ENCODE measurements around the gene XNDC1N. TPM values are rescaled to one million over a fixed set of nuclear protein-coding genes. Genes with fewer than 3 reads are reported as not detected.
"Not testable (repeated sequence)": the region's sequence is repeated elsewhere in the genome, so short reads cannot be mapped to it uniquely, and the experiment has no call there.

XNDC1N gene
- total and polyA plus RNA-seq, 2 of the 4 experiments (the other 2 are of a cell fraction): 2.5 to 8.8 TPM

GRCh38 chr11:71888335-71889010 is 39.9 kb downstream of the XNDC1N start:
- dilution Hi-C loops (cut with HindIII; ENCODE audit: low sequenced_read_pairs, unreplicated experiment); intact Hi-C loops (cut with micrococcal nuclease); H2AFZ ChIP-seq (replicated peaks; ENCODE audit: low read length, poor library complexity): not testable (repeated sequence)

GRCh38 chr11:71885806-71886205 is 42.6 kb downstream of the XNDC1N start:
- H2BK120ac ChIP-seq (ENCODE audit: low read depth, low read length); H3K9me1 ChIP-seq (ENCODE audit: insufficient read depth, low read length); H4K20me1 ChIP-seq (ENCODE audit: insufficient read depth, low read length); H2AFZ ChIP-seq (replicated peaks; ENCODE audit: low read length, poor library complexity); H3K23ac ChIP-seq (ENCODE audit: low read depth, low read length); H2BK15ac ChIP-seq (ENCODE audit: low read depth, low read length); H2AK5ac ChIP-seq (ENCODE audit: low read depth, low read length); H3K27ac ChIP-seq (ENCODE audit: insufficient read depth, low read length); intact Hi-C loops (cut with micrococcal nuclease); H3K4me2 ChIP-seq (ENCODE audit: low read depth, low read length); H3K9me3 ChIP-seq (ENCODE audit: control insufficient read depth, insufficient read depth, low read length); H3K27me3 ChIP-seq (ENCODE audit: control insufficient read depth, insufficient read depth, low read length); H4K91ac ChIP-seq (ENCODE audit: insufficient read depth, low read depth, low read length); H3K56ac ChIP-seq (ENCODE audit: extremely low read depth, insufficient read depth, low read length); H4K8ac ChIP-seq (ENCODE audit: low read depth in 2 of 2, low read length in 2 of 2); ATAC-seq (ENCODE audit: low read depth); H3K9ac ChIP-seq (ENCODE audit: low read depth, low read length); BruUV-seq (replicated peaks); H3K4me3 ChIP-seq (ENCODE audit: insufficient read depth, low read depth, low read length); H3K18ac ChIP-seq (ENCODE audit: low read depth, low read length); in situ Hi-C loops (cut with MboI; ENCODE audit: low sequenced_read_pairs); H3K4ac ChIP-seq (ENCODE audit: low read depth, low read length); H2BK20ac ChIP-seq (ENCODE audit: low read depth, low read length); H3K36me3 ChIP-seq (ENCODE audit: control insufficient read depth, insufficient read depth, low read length); H3K79me1 ChIP-seq (ENCODE audit: low read depth in 1 of 2, low read length in 2 of 2); H2BK5ac ChIP-seq (ENCODE audit: low read depth, low read length, poor library complexity, severe bottlenecking); dilution Hi-C loops (cut with HindIII; ENCODE audit: low sequenced_read_pairs, unreplicated experiment); DNase-seq; H2AK9ac ChIP-seq (replicated peaks; ENCODE audit: low read depth, low read length, poor library complexity); POLR2A ChIA-PET (ENCODE audit: unreplicated experiment); H4K5ac ChIP-seq (ENCODE audit: low read depth, low read length); H3K4me1 ChIP-seq (ENCODE audit: control insufficient read depth, insufficient read depth, low read length); CTCF ChIA-PET; H3K14ac ChIP-seq (replicated peaks; ENCODE audit: low read depth, low read length): not testable (repeated sequence)
- WGBS, 2 experiments (ENCODE audit: extremely low coverage in 2 of 2, insufficient read length in 1 of 2): no CpG with 5 or more reads among the region's 12 CpGs

More at GRCh38 chr11:71888335-71889010, 39.9 kb downstream of the XNDC1N start:
- DNase-seq; H2AK5ac ChIP-seq (ENCODE audit: low read depth, low read length); CTCF ChIA-PET; H3K36me3 ChIP-seq (ENCODE audit: control insufficient read depth, insufficient read depth, low read length); H4K8ac ChIP-seq (ENCODE audit: low read depth in 2 of 2, low read length in 2 of 2); H3K9ac ChIP-seq (ENCODE audit: low read depth, low read length); H3K14ac ChIP-seq (replicated peaks; ENCODE audit: low read depth, low read length); H3K9me3 ChIP-seq (ENCODE audit: control insufficient read depth, insufficient read depth, low read length); H3K4me1 ChIP-seq (ENCODE audit: control insufficient read depth, insufficient read depth, low read length); H4K91ac ChIP-seq (ENCODE audit: insufficient read depth, low read depth, low read length); H4K5ac ChIP-seq (ENCODE audit: low read depth, low read length); POLR2A ChIA-PET (ENCODE audit: unreplicated experiment); H3K23ac ChIP-seq (ENCODE audit: low read depth, low read length); BruUV-seq (replicated peaks); H3K4me2 ChIP-seq (ENCODE audit: low read depth, low read length); H3K4ac ChIP-seq (ENCODE audit: low read depth, low read length); H3K4me3 ChIP-seq (ENCODE audit: insufficient read depth, low read depth, low read length); H3K27ac ChIP-seq (ENCODE audit: insufficient read depth, low read length); H3K56ac ChIP-seq (ENCODE audit: extremely low read depth, insufficient read depth, low read length); H2BK20ac ChIP-seq (ENCODE audit: low read depth, low read length); H3K27me3 ChIP-seq (ENCODE audit: control insufficient read depth, insufficient read depth, low read length); ATAC-seq (ENCODE audit: low read depth); H2BK5ac ChIP-seq (ENCODE audit: low read depth, low read length, poor library complexity, severe bottlenecking); H3K79me1 ChIP-seq (ENCODE audit: low read depth in 1 of 2, low read length in 2 of 2); H4K20me1 ChIP-seq (ENCODE audit: insufficient read depth, low read length); H2AK9ac ChIP-seq (replicated peaks; ENCODE audit: low read depth, low read length, poor library complexity); H2BK120ac ChIP-seq (ENCODE audit: low read depth, low read length); in situ Hi-C loops (cut with MboI; ENCODE audit: low sequenced_read_pairs); H3K18ac ChIP-seq (ENCODE audit: low read depth, low read length); H2BK15ac ChIP-seq (ENCODE audit: low read depth, low read length); H3K9me1 ChIP-seq (ENCODE audit: insufficient read depth, low read length): not testable (repeated sequence)
- no CpG with 5 or more reads among the region's 14 CpGs for WGBS, 2 experiments (ENCODE audit: extremely low coverage in 2 of 2, insufficient read length in 1 of 2)

Data from IMR-90 (cell line).